Endodermal cell (in vitro differentiated cells): ENCODE measurements around the gene KRT5. TPM values are rescaled to one million over a fixed set of nuclear protein-coding genes. Genes with fewer than 3 reads are reported as not detected.
"Not testable (repeated sequence)": the region's sequence is repeated elsewhere in the genome, so short reads cannot be mapped to it uniquely, and the experiment has no call there.

ENCODE experiments used
- DNase-seq: peaks from one replicate; pipeline ENCODE4 v3.0.0-alpha.2; 2017
- H3K27ac ChIP-seq: 2 replicates; pipeline ENCODE4 v1.5.1; 2013; ENCODE audit warnings: mild to moderate bottlenecking, low read depth, low read length, moderate library complexity
- H3K27me3 ChIP-seq: 2 replicates; pipeline ENCODE4 v1.6.1; 2013; ENCODE audit warnings: mild to moderate bottlenecking, low read length, moderate library complexity; ENCODE audit not compliant: insufficient read depth, control insufficient read depth, poor library complexity, severe bottlenecking
- H3K36me3 ChIP-seq: 2 replicates; pipeline ENCODE4 v1.7.0; 2013; ENCODE audit warnings: mild to moderate bottlenecking, low read length, moderate library complexity; ENCODE audit not compliant: control insufficient read depth, insufficient read depth
- H3K4me1 ChIP-seq: one replicate; pipeline ENCODE4 v1.7.0; 2013; ENCODE audit warnings: low read length; ENCODE audit not compliant: control insufficient read depth, insufficient read depth
- H3K4me3 ChIP-seq: 2 replicates; pipeline ENCODE4 v1.5.1; 2013; ENCODE audit warnings: mild to moderate bottlenecking, low read length, moderate library complexity
- H3K9ac ChIP-seq: 2 replicates; pipeline ENCODE4 v1.6.1; 2013; ENCODE audit warnings: mild to moderate bottlenecking, low read length, moderate library complexity; ENCODE audit not compliant: poor library complexity, severe bottlenecking; ENCODE audit errors: extremely low read depth
- H3K9me3 ChIP-seq: 2 replicates; pipeline ENCODE4 v1.6.1; 2013; ENCODE audit warnings: mild to moderate bottlenecking, low read length, moderate library complexity; ENCODE audit not compliant: control insufficient read depth
- H3K27ac Mint-ChIP-seq: 2 replicates; pipeline ENCODE4 v1.8.0; 2020; ENCODE audit warnings: mixed read lengths
- H3K27me3 Mint-ChIP-seq: 2 replicates; pipeline ENCODE4 v1.8.0; 2021; ENCODE audit warnings: mild to moderate bottlenecking, mixed read lengths; ENCODE audit not compliant: insufficient read depth
- H3K36me3 Mint-ChIP-seq: 2 replicates; pipeline ENCODE4 v1.8.0; 2020; ENCODE audit warnings: low read depth, mixed read lengths
- H3K4me1 Mint-ChIP-seq: 2 replicates; pipeline ENCODE4 v1.8.0; 2020; ENCODE audit warnings: mixed read lengths
- H3K4me3 Mint-ChIP-seq: 2 replicates; pipeline ENCODE4 v1.8.0; 2020; ENCODE audit warnings: mild to moderate bottlenecking, moderate library complexity, mixed read lengths
- H3K9me3 Mint-ChIP-seq: 2 replicates; pipeline ENCODE4 v1.8.0; 2020; ENCODE audit warnings: mild to moderate bottlenecking, mixed read lengths
- CTCF ChIP-seq: fragments of 200-600 bp; sonication (generic); conservative IDR thresholded peaks from 2 replicates; pipeline ENCODE4 v1.5.0; 2021; ENCODE audit warnings: antibody characterized with exemption, mild to moderate bottlenecking
- WGBS, 2 experiments: methylation state at CpG; one replicate each; pipeline versions ENCODE4 v1.1.5 to v1.1.7; 2013; ENCODE audit warnings: missing lambda C conversion rate in 2 of 2, mixed read lengths in 1 of 2; ENCODE audit not compliant: insufficient coverage in 1 of 2, insufficient read length in 1 of 2; 5-methylcytosine and 5-hydroxymethylcytosine counted together
- total RNA-seq, 2 donors: library from RNA; stranded (reverse); fragmentation: NEBNext Ultra II Directional in 1 of 2; extraction: Animal tissue kit (Norgen Biotek cat#: 25700) in 1 of 2; gene quantifications; 2 replicates in 1 of 2; 3 replicates in 1 of 2; pipeline ENCODE4 v1.2.1, GENCODE V29; 2021

Gene KRT5
- total RNA-seq, 2 donors from 2014 or later = not detected

GRCh38 chr12:52501490-52501889 lies 18.7 kb downstream of the KRT5 start:
- Histone ChIP-seq H3K9me3 (peaks cover 16% of the 10 kb centered on the region), H3K4me3 (no peak overlapping the region), H3K27ac (no peak overlapping the region), H3K9ac (no peak overlapping the region), H3K36me3 (no peaks in the 10 kb centered on the region), H3K27me3 (no peaks in the 10 kb centered on the region), H3K4me1 (peaks cover 3% of the 10 kb centered on the region)
- H3K36me3 Mint-ChIP-seq = no peaks in the 10 kb centered on the region
- H3K9me3 Mint-ChIP-seq = peaks cover 2% of the 10 kb centered on the region
- H3K27me3 Mint-ChIP-seq = no peaks in the 10 kb centered on the region
- no peak for DNase-seq
- 89 to 90% methylated on average over 7 of the region's 7 CpGs for WGBS, 2 experiments
- TF ChIP-seq CTCF = no peak
- H3K4me1 Mint-ChIP-seq = peaks cover 15% of the 10 kb centered on the region
- no peak overlapping the region for H3K4me3 Mint-ChIP-seq
- no peak overlapping the region for H3K27ac Mint-ChIP-seq

GRCh38 chr12:52500574-52500973 lies 19.6 kb downstream of the KRT5 start:
- not testable (repeated sequence) for H3K9ac ChIP-seq, H3K27me3 Mint-ChIP-seq, H3K27me3 ChIP-seq, H3K27ac ChIP-seq, H3K36me3 ChIP-seq, H3K4me3 ChIP-seq, H3K4me3 Mint-ChIP-seq, H3K9me3 Mint-ChIP-seq, DNase-seq, H3K36me3 Mint-ChIP-seq, H3K27ac Mint-ChIP-seq
- H3K9me3 ChIP-seq = peaks cover 16% of the 10 kb centered on the region
- peaks cover 10% of the 10 kb centered on the region for H3K4me1 ChIP-seq
- H3K4me1 Mint-ChIP-seq = peaks cover 16% of the 10 kb centered on the region
- 91 to 93% methylated on average over 4 to 6 of the region's 6 CpGs for WGBS, 2 experiments

- no peaks in the 10 kb centered on the region for H3K36me3 Mint-ChIP-seq
- no peak overlapping the region for H3K27ac ChIP-seq
These were observed 20.2 kb downstream of the KRT5 start for GRCh38 chr12:52499806-52500560.

More at GRCh38 chr12:52499806-52500560, 20.2 kb downstream of the KRT5 start:
- WGBS, 2 experiments = 92 to 94% methylated on average over 4 to 5 of the region's 5 CpGs
- H3K36me3 ChIP-seq = no peaks in the 10 kb centered on the region
- peak overlapping the region; percentile 37 for H3K4me3 ChIP-seq
- H3K27me3 ChIP-seq = no peaks in the 10 kb centered on the region
- H3K9me3 ChIP-seq = peaks cover 16% of the 10 kb centered on the region
- H3K4me1 Mint-ChIP-seq = peaks cover 22% of the 10 kb centered on the region
- H3K9me3 Mint-ChIP-seq = peaks cover 2% of the 10 kb centered on the region
- no peak overlapping the region for H3K27ac Mint-ChIP-seq
- TF ChIP-seq CTCF = no peak
- H3K4me3 Mint-ChIP-seq = no peak overlapping the region
- peaks cover 12% of the 10 kb centered on the region for H3K4me1 ChIP-seq
- H3K27me3 Mint-ChIP-seq = no peaks in the 10 kb centered on the region
- no peak overlapping the region for H3K9ac ChIP-seq
- DNase-seq = no peak
